22Rv1 (cell line): ENCODE measurements around the gene SNX24.

Experiments
- H3K27ac ChIP-seq: fragments of 450-650 bp; 2 replicates; pipeline ENCODE4 v1.5.1; 2017
- ZFX ChIP-seq: fragments of 450-650 bp; IDR thresholded peaks from 2 replicates; pipeline ENCODE4 v1.6.1; 2017; ENCODE audit warnings: antibody characterized with exemption, borderline replicate concordance
- TF ChIP-seq, protein P1 (sequence below): fragments of 450-650 bp; IDR thresholded peaks from 2 replicates; pipeline ENCODE4 v1.5.1; 2017; ENCODE audit warnings: mild to moderate bottlenecking

Gene SNX24

GRCh38 chr5:122885045-122885517 is 39.7 kb downstream of the SNX24 start:
- TF ChIP-seq, protein P1, sequence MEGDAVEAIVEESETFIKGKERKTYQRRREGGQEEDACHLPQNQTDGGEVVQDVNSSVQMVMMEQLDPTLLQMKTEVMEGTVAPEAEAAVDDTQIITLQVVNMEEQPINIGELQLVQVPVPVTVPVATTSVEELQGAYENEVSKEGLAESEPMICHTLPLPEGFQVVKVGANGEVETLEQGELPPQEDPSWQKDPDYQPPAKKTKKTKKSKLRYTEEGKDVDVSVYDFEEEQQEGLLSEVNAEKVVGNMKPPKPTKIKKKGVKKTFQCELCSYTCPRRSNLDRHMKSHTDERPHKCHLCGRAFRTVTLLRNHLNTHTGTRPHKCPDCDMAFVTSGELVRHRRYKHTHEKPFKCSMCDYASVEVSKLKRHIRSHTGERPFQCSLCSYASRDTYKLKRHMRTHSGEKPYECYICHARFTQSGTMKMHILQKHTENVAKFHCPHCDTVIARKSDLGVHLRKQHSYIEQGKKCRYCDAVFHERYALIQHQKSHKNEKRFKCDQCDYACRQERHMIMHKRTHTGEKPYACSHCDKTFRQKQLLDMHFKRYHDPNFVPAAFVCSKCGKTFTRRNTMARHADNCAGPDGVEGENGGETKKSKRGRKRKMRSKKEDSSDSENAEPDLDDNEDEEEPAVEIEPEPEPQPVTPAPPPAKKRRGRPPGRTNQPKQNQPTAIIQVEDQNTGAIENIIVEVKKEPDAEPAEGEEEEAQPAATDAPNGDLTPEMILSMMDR = no peak
- H3K27ac ChIP-seq = no peak overlapping the region

- no peak overlapping the region for H3K27ac ChIP-seq
- TF ChIP-seq ZFX = no peak
- TF ChIP-seq, protein P1 = no peak
These were observed 40.5 kb downstream of the SNX24 start for GRCh38 chr5:122885891-122886290.

GRCh38 chr5:122895141-122895540 is 49.7 kb downstream of the SNX24 start:
- TF ChIP-seq ZFX = no peak
- TF ChIP-seq, protein P1 = no peak
- no peak overlapping the region for H3K27ac ChIP-seq

DNA sequence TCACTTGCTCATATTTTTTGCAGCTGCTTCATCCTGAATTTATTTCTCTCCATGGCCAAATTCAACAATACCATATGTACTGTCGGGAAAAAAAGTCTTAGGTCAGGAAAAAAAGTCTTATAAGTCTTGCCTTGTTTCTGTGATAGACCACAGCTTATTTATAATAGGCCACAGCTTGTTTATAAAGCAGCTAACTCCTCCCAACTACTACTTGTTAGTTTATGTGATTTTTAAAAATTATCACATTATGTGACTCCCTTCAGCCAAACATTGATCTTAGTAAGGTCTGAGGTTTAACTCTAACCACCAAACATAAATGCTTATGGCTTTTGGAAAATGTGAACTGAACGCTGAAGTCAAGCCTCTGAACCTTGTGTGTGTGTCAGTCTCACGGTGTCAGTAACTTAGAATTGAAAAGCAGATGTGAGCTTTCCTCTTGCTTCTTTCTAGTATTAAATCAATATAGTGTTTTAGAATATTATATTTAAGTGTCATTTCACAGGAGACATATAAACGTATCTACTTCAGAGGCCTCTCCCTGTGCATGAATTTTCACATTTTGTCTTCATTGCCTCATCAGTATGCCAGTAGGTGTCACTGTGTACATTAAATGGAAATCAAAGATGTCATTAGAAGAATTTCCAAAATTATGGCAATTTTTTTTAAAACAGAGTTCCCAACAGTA is 51.3 kb downstream of the SNX24 start:
- TF ChIP-seq, protein P1 = peak; percentile 77
- TF ChIP-seq ZFX = no peak
- no peak overlapping the region for H3K27ac ChIP-seq

DNA sequence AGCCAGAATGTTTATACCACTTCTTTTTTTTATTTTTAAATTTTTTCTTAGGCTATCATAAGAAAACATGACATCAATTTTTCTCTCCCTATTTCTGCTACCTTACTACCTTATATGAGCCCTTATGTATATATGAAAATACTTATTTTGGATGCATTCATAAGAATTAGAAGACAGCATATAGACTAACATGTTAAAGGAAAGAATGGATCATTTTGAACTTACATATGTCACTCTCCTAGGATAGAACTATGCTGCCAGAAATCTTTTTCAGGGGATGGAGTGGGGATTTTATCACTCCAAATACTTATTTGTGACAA is 51.8 kb downstream of the SNX24 start:
- TF ChIP-seq ZFX = no peak
- TF ChIP-seq, protein P1 = peak; percentile 31
- no peak overlapping the region for H3K27ac ChIP-seq

GRCh38 chr5:122901346-122901745 is 55.9 kb downstream of the SNX24 start:
- TF ChIP-seq, protein P1 = no peak
- TF ChIP-seq ZFX = no peak

DNA sequence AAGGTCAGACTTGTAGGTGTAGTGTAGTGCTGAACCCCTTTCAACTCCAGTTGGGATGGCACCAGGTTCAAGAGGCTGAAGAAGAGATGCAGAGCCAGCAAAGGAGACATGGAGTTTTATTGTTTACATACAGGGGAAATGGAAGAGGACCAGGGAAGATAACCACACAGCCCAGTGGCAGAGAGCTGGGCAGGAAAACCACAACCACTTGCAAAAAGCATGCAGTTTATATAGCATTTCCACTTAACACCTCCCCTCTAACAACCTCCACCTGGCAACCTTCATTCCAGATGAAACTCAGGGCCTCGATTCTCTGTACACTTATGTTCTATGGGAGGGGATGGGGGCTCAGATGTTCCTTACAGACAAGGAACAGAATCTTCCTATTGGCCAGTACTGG is 56.9 kb downstream of the SNX24 start:
- H3K27ac ChIP-seq = no peak overlapping the region
- TF ChIP-seq, protein P1 = no peak
- TF ChIP-seq ZFX = no peak

More at GRCh38 chr5:122901346-122901745, 55.9 kb downstream of the SNX24 start:
- no peak overlapping the region for H3K27ac ChIP-seq
